Thymus (tissue), 11 donors: ENCODE results near the gene NR2C2AP. TPM values are rescaled to one million over a fixed set of nuclear protein-coding genes. Genes with fewer than 3 reads are reported as not detected.

Source experiments
- DNase-seq, 9 donors: peaks; one replicate each; pipeline ENCODE4 v3.0.0-alpha.2; 2013; ENCODE audit warnings: low spot score in 9 of 9, low read depth in 6 of 9, missing footprints in 1 of 9
- H3K27ac ChIP-seq, 2 donors: one replicate each; pipeline ENCODE4 v1.5.1; 2013; ENCODE audit warnings: control low read depth in 1 of 2, low read depth in 1 of 2, low read length in 1 of 2, mild to moderate bottlenecking in 1 of 2, moderate library complexity in 1 of 2
- H3K27me3 ChIP-seq, 2 donors: one replicate each; pipeline ENCODE4 v1.5.1; 2013; ENCODE audit warnings: low read length in 1 of 2; ENCODE audit not compliant: control insufficient read depth in 2 of 2, insufficient read depth in 1 of 2
- H3K36me3 ChIP-seq, 2 donors: one replicate each; pipeline ENCODE4 v1.5.1; 2013; ENCODE audit warnings: low read length in 1 of 2, mild to moderate bottlenecking in 1 of 2, moderate library complexity in 1 of 2; ENCODE audit not compliant: control insufficient read depth in 2 of 2, insufficient read depth in 2 of 2
- H3K4me1 ChIP-seq, 2 donors: one replicate each; pipeline ENCODE4 v1.5.1; 2013; ENCODE audit warnings: low read length in 2 of 2; ENCODE audit not compliant: control insufficient read depth in 2 of 2, insufficient read depth in 2 of 2
- H3K4me3 ChIP-seq, 2 donors: one replicate each; pipeline ENCODE4 v1.5.1; 2013; ENCODE audit warnings: low read length in 2 of 2, control low read depth in 1 of 2, mild to moderate bottlenecking in 1 of 2
- H3K9me3 ChIP-seq, 2 donors: one replicate each; pipeline ENCODE4 v1.5.1; 2013; ENCODE audit warnings: low read length in 1 of 2, mild to moderate bottlenecking in 1 of 2; ENCODE audit not compliant: control insufficient read depth in 2 of 2, insufficient read depth in 1 of 2
- WGBS: extraction: QIAGEN DNeasy Blood & Tissue Kit; methylation state at CpG from one replicate; pipeline ENCODE4 v1.1.7; 2013; 5-methylcytosine and 5-hydroxymethylcytosine counted together
- polyA plus RNA-seq: library from polyadenylated mRNA; stranded (reverse); fragments of 200-250 nt; gene quantifications from one replicate; pipeline ENCODE4 v1.2.3, GENCODE V29; 2013
- total RNA-seq: library from RNA; stranded (reverse); fragments of 120-200 nt; gene quantifications from one replicate; pipeline ENCODE4 v1.2.4, GENCODE V29; 2013
- donor health status: healthy.

NR2C2AP gene
- total and polyA plus RNA-seq, 2 donors, result 17.7 to 20.1 TPM

- 81% methylated on average over 19 of the region's 19 CpGs for WGBS
- H3K9me3 ChIP-seq, result peaks cover 8 to 20% of the 10 kb centered on the region in 2 donors
- H3K4me3 ChIP-seq, result no peak overlapping the region
- peaks cover 0 to 8% of the 10 kb centered on the region in 2 donors for H3K27me3 ChIP-seq
- H3K4me1 ChIP-seq, result no peaks in the 10 kb centered on the region
- H3K36me3 ChIP-seq, result no peaks in the 10 kb centered on the region
- DNase-seq, result no peak
- no peak overlapping the region for H3K27ac ChIP-seq
Observed at GRCh38 chr19:19232261-19232721, 29.1 kb upstream of the NR2C2AP start.

GRCh38 chr19:19230999-19231398, 27.8 kb upstream of the NR2C2AP start:
- no peaks in the 10 kb centered on the region for H3K4me1 ChIP-seq
- H3K9me3 ChIP-seq, result peaks cover 8 to 20% of the 10 kb centered on the region in 2 donors
- peaks cover 0 to 16% of the 10 kb centered on the region in 2 donors for H3K27me3 ChIP-seq
- H3K27ac ChIP-seq, result no peak overlapping the region
- DNase-seq, result no peak
- H3K36me3 ChIP-seq, result no peaks in the 10 kb centered on the region
- H3K4me3 ChIP-seq, result no peak overlapping the region
- 96% methylated on average over 9 of the region's 9 CpGs for WGBS

GRCh38 chr19:19229701-19230100, 26.5 kb upstream of the NR2C2AP start:
- H3K27ac ChIP-seq, result no peak overlapping the region
- H3K27me3 ChIP-seq, result peaks cover 7 to 26% of the 10 kb centered on the region in 2 donors
- 95% methylated on average over 3 of the region's 3 CpGs for WGBS
- H3K9me3 ChIP-seq, result peaks cover 5 to 14% of the 10 kb centered on the region in 2 donors
- H3K4me3 ChIP-seq, result no peak overlapping the region
- H3K36me3 ChIP-seq, result no peaks in the 10 kb centered on the region
- DNase-seq, result no peak
- peaks cover 2 to 4% of the 10 kb centered on the region in 2 donors for H3K4me1 ChIP-seq

GRCh38 chr19:19227217-19227616, 24.0 kb upstream of the NR2C2AP start:
- no peak for DNase-seq
- Histone ChIP-seq H3K27ac (no peak overlapping the region), H3K9me3 (no peaks in the 10 kb centered on the region), H3K4me3 (no peak overlapping the region), H3K27me3 (peaks cover 9 to 47% of the 10 kb centered on the region in 2 donors), H3K4me1 (peaks cover 2 to 4% of the 10 kb centered on the region in 2 donors), H3K36me3 (no peaks in the 10 kb centered on the region)
- 89% methylated on average over 4 of the region's 4 CpGs for WGBS

- no peak overlapping the region for H3K27ac ChIP-seq
- WGBS, result 81% methylated on average over 10 of the region's 10 CpGs
- no peak for DNase-seq
- H3K9me3 ChIP-seq, result no peaks in the 10 kb centered on the region
- peaks cover 2 to 4% of the 10 kb centered on the region in 2 donors for H3K4me1 ChIP-seq
- H3K27me3 ChIP-seq, result peaks cover 9 to 46% of the 10 kb centered on the region in 2 donors
- no peak overlapping the region for H3K4me3 ChIP-seq
- H3K36me3 ChIP-seq, result no peaks in the 10 kb centered on the region
Observed at GRCh38 chr19:19226663-19227062, 23.4 kb upstream of the NR2C2AP start.

- Histone ChIP-seq H3K27me3 (peaks cover 9 to 46% of the 10 kb centered on the region in 2 donors), H3K36me3 (no peaks in the 10 kb centered on the region), H3K4me1 (peaks cover 2 to 4% of the 10 kb centered on the region in 2 donors), H3K4me3 (no peak overlapping the region), H3K9me3 (no peaks in the 10 kb centered on the region), H3K27ac (no peak overlapping the region)
- DNase-seq, result no peak
- 91% methylated on average over 5 of the region's 5 CpGs for WGBS
Observed at GRCh38 chr19:19226204-19226603, 23.0 kb upstream of the NR2C2AP start.

- H3K27me3 ChIP-seq, result peaks cover 9 to 46% of the 10 kb centered on the region in 2 donors
- WGBS, result 3% methylated on average over 59 of the region's 59 CpGs
- no peaks in the 10 kb centered on the region for H3K9me3 ChIP-seq
- peak overlapping the region in 1 of 2 donors; percentile 50 for H3K4me3 ChIP-seq
- no peaks in the 10 kb centered on the region for H3K36me3 ChIP-seq
- no peak overlapping the region for H3K27ac ChIP-seq
- peak in 8 of 9 donors; percentile 21 to 74 (median 44) for DNase-seq
- peaks cover 2 to 4% of the 10 kb centered on the region in 2 donors for H3K4me1 ChIP-seq
Observed at GRCh38 chr19:19224852-19225494, 21.8 kb upstream of the NR2C2AP start.

GRCh38 chr19:19224150-19224851, 21.1 kb upstream of the NR2C2AP start:
- H3K4me3 ChIP-seq, result peak overlapping the region in 1 of 2 donors; percentile 50
- no peaks in the 10 kb centered on the region for H3K9me3 ChIP-seq
- no peak for DNase-seq
- peaks cover 2 to 4% of the 10 kb centered on the region in 2 donors for H3K4me1 ChIP-seq
- H3K27me3 ChIP-seq, result peaks cover 9 to 46% of the 10 kb centered on the region in 2 donors
- H3K36me3 ChIP-seq, result no peaks in the 10 kb centered on the region
- 74% methylated on average over 17 of the region's 17 CpGs for WGBS
- no peak overlapping the region for H3K27ac ChIP-seq

- H3K27me3 ChIP-seq, result peaks cover 9 to 46% of the 10 kb centered on the region in 2 donors
- 89% methylated on average over 6 of the region's 6 CpGs for WGBS
Observed at GRCh38 chr19:19223636-19224035, 20.4 kb upstream of the NR2C2AP start.

More at GRCh38 chr19:19223636-19224035, 20.4 kb upstream of the NR2C2AP start:
- Histone ChIP-seq H3K4me3 (no peak overlapping the region), H3K36me3 (no peaks in the 10 kb centered on the region), H3K4me1 (peaks cover 2 to 4% of the 10 kb centered on the region in 2 donors), H3K27ac (no peak overlapping the region), H3K9me3 (no peaks in the 10 kb centered on the region)
- no peak for DNase-seq
